ENCODE data around the gene POMT1. TPM values are rescaled to one million over a fixed set of nuclear protein-coding genes. Genes with fewer than 3 reads are reported as not detected.

POMT1 gene
- total and polyA plus RNA-seq, 2 of the 8 experiments (the other 6 are each of a cell fraction or from before 2014, with no cell fraction given): 22.3 to 33.2 TPM

GRCh38 chr9:131475111-131475955, 27.4 kb upstream of the POMT1 start:
- Histone ChIP-seq H3K27ac (ENCODE audit: low read depth, low read length) (no peak overlapping the region), H3K56ac (replicated peaks; ENCODE audit: insufficient read length, low read depth, low read length) (no peak overlapping the region), H3K79me1 (ENCODE audit: low read depth, low read length) (peaks cover 7% of the 10 kb centered on the region; the same call in 1 of the 2 replicates), H2BK120ac (replicated peaks; ENCODE audit: low read depth, low read length) (no peak overlapping the region), H2BK15ac (ENCODE audit: low read length) (no peak overlapping the region), H2BK5ac (ENCODE audit: low read depth, low read length) (no peak overlapping the region), H3K18ac (ENCODE audit: extremely low read depth, low read length) (no peak overlapping the region), H3K23me2 (ENCODE audit: low read depth, low read length) (no peaks in the 10 kb centered on the region), H3K4ac (replicated peaks; ENCODE audit: insufficient read length, low read depth, low read length) (no peak overlapping the region), H3K4me1 (replicated peaks in 1 of 4; ENCODE audit: control insufficient read depth in 3 of 4, insufficient read depth in 4 of 4, low read length in 3 of 4) (no peaks in the 10 kb centered on the region), H4K20me1 (replicated peaks in 1 of 2; ENCODE audit: control insufficient read depth in 1 of 2, insufficient read depth in 2 of 2, low read length in 2 of 2) (peaks cover 11 to 27% of the 10 kb centered on the region in 2 experiments), H2BK20ac (ENCODE audit: low read length) (no peak overlapping the region), H3K36me3 (ENCODE audit: control insufficient read depth in 2 of 4, insufficient read depth in 4 of 4, low read length in 3 of 4) (peaks cover 61 to 90% (median 85%) of the 10 kb centered on the region in 4 experiments), H3K79me2 (ENCODE audit: control insufficient read depth in 1 of 2, insufficient read depth in 2 of 2, low read length in 2 of 2) (peaks cover 0 to 37% of the 10 kb centered on the region in 2 experiments; a peak in 2 of 4 replicates), H3K9ac (replicated peaks in 1 of 4; ENCODE audit: extremely low read depth in 1 of 4, low read depth in 3 of 4, low read length in 3 of 4) (no peak overlapping the region), H3K14ac (ENCODE audit: insufficient read length) (no peak overlapping the region), H2AFZ (ENCODE audit: low read length) (no peak overlapping the region), H3K4me2 (ENCODE audit: insufficient read depth in 1 of 2, low read depth in 2 of 2, low read length in 2 of 2) (no peak overlapping the region), H3K23ac (ENCODE audit: insufficient read length) (no peak overlapping the region), H3K9me3 (ENCODE audit: insufficient read depth in 2 of 2, low read depth in 1 of 2, low read length in 1 of 2) (no peaks in the 10 kb centered on the region), H3K4me3 (ENCODE audit: extremely low read depth in 1 of 4, insufficient read depth in 2 of 4, low read depth in 3 of 4, low read length in 4 of 4) (no peak overlapping the region), H4K91ac (replicated peaks; ENCODE audit: insufficient read length, low read length) (no peak overlapping the region), H2BK12ac (ENCODE audit: low read depth, low read length) (no peak overlapping the region), H2AK5ac (ENCODE audit: low read depth, low read length) (no peak overlapping the region), H4K5ac (ENCODE audit: insufficient read length, low read depth, low read length) (no peak overlapping the region), H3K27me3 (replicated peaks in 1 of 4; ENCODE audit: control insufficient read depth in 3 of 4, extremely low read depth in 1 of 4, insufficient read depth in 3 of 4, low read length in 3 of 4) (no peaks in the 10 kb centered on the region), H4K8ac (ENCODE audit: extremely low read depth, insufficient read depth, low read length) (no peak overlapping the region)
- FAIRE-seq (no peak), DNase-seq (ENCODE audit: low read depth in 1 of 2, low spot score in 2 of 2) (no peak)
- TF ChIP-seq RBBP5 (IDR thresholded peaks at IDR 0.05; ENCODE audit: borderline replicate concordance, low read depth, low read length): no peak
- 95% methylated on average over 45 of the region's 46 CpGs; no CpG with 5 or more reads in 1 of the 2 experiments for WGBS, 2 experiments (ENCODE audit: extremely low coverage in 1 of 2, insufficient coverage in 1 of 2, insufficient read length in 1 of 2, insufficient replicate concordance in 2 of 2, low coverage in 1 of 2, low lambda C conversion rate in 2 of 2, missing lambda C conversion rate in 1 of 2)
- CTCF ChIA-PET (ENCODE audit: partially characterized antibody): interaction anchor here (0.9 to 5.2 kb wide), 13 partner anchors 10 to 236 kb away, joined by 3 to 31 read pairs (median 5); no protein-coding TSS in a partner anchor
- POLR2A ChIA-PET (ENCODE audit: partially characterized antibody): interaction anchor here (1.0 to 1.2 kb wide), 3 partner anchors 9 to 103 kb away, joined by 3 read pairs; no protein-coding TSS in a partner anchor
